ENCODE measurements around the gene PLOD2. TPM values are rescaled to one million over a fixed set of nuclear protein-coding genes. Genes with fewer than 3 reads are reported as not detected.

PLOD2 gene
- 1 to 10 TPM in 1 of 2 donors, not detected in 1; 4.6 TPM for total RNA-seq

GRCh38 chr3:146160964-146161662 is at the start of gene PLOD2:
Gene PLOD2, minus strand, starts transcription at chr3:146161184. Its CDS starts 195 bp downstream, at chr3:146160989.
- H3K36me3 Mint-ChIP-seq, result peaks cover 0 to 15% of the 10 kb centered on the region in 2 donors
- peak; percentile 28 to 82 for ATAC-seq
- peaks cover 0 to 4% of the 10 kb centered on the region in 2 donors for H3K9me3 Mint-ChIP-seq
- DNase-seq (ENCODE audit: low spot score in 2 of 2), result peak in 1 of 2 donors; percentile 39
- H3K27ac Mint-ChIP-seq, result no peak within 1 kb of the TSS

GRCh38 chr3:146209371-146209770 is 48.4 kb upstream of the PLOD2 start:
- Mint-ChIP-seq H3K9me3 (no peaks in the 10 kb centered on the region), H3K27ac (no peak overlapping the region), H3K36me3 (no peaks in the 10 kb centered on the region)
- no peak for DNase-seq (ENCODE audit: low spot score in 2 of 2)
- ATAC-seq, result no peak

DNA sequence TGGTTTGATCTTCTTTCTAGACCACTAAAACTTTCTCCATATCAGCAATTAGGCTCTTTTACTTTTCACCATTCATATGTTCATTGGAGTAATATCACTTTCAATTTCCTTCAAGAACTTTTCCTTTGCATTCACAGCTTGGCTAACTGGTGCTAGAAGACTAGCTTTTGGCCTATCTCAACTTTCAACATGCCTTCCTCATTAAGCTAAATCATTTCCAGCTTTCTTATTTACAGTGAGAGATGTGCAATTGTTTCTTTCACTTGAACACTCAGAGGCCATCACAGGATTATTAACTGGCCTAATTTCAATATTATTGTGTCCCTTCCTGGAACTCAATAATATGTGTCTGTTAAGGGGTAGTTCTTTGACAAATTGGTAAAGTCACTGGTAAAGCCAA is 42.8 kb upstream of the PLOD2 start:
- DNase-seq (ENCODE audit: low spot score in 2 of 2), result no peak
- H3K9me3 Mint-ChIP-seq, result no peaks in the 10 kb centered on the region
- no peak overlapping the region for H3K27ac Mint-ChIP-seq
- H3K36me3 Mint-ChIP-seq, result no peaks in the 10 kb centered on the region
- no peak for ATAC-seq

DNA sequence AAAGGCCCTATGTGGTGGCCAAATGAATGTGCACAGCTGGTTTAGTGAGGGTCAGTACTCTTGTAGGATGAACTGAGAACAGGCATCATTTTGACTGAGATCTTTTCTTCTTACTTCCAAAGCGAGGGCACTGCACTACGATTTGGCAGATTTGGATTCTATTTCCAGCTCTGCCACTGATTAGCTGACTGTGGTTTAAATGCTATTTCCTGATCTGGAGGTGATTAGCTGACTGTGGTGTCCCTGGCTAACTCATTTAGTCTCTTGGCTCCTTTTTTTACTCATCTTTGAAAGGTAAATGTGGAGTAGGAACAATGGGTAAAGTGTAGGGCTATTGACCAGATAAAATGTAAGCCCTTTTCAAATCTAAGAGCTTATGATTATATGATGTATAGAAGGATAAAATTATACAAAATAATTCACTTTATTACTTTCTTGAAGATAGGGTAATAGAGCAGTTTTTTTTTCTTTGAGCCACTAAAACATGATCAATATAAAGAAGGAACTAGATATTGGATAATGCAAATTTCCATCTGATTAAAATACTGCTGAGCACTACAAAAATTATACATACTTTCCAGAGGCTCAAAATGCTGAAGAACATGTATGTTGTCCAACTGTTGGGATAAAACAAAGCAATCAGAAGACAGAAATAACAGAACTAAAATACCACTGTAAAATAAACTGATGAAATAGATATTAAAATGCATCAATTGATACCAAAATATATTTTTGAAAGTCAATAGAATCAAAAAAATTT is 39.7 kb upstream of the PLOD2 start:
- Mint-ChIP-seq H3K36me3 (no peaks in the 10 kb centered on the region), H3K27ac (no peak overlapping the region), H3K9me3 (no peaks in the 10 kb centered on the region)
- DNase-seq (ENCODE audit: low spot score in 2 of 2) (no peak), ATAC-seq (no peak)

GRCh38 chr3:146199762-146200161 is 38.8 kb upstream of the PLOD2 start:
- Mint-ChIP-seq H3K36me3 (no peaks in the 10 kb centered on the region), H3K27ac (no peak overlapping the region), H3K9me3 (no peaks in the 10 kb centered on the region)
- ATAC-seq (no peak), DNase-seq (ENCODE audit: low spot score in 2 of 2) (no peak)

- Mint-ChIP-seq H3K9me3 (no peaks in the 10 kb centered on the region), H3K36me3 (no peaks in the 10 kb centered on the region), H3K27ac (no peak overlapping the region)
- no peak for ATAC-seq
- DNase-seq (ENCODE audit: low spot score in 2 of 2), result no peak
These were observed 35.8 kb upstream of the PLOD2 start for GRCh38 chr3:146196789-146197188.

GRCh38 chr3:146195605-146196004 is 34.6 kb upstream of the PLOD2 start:
- DNase-seq (ENCODE audit: low spot score in 2 of 2) (no peak), ATAC-seq (no peak)
- H3K9me3 Mint-ChIP-seq, result no peaks in the 10 kb centered on the region
- no peaks in the 10 kb centered on the region for H3K36me3 Mint-ChIP-seq
- H3K27ac Mint-ChIP-seq, result no peak overlapping the region

GRCh38 chr3:146195030-146195429 is 34.0 kb upstream of the PLOD2 start:
- Mint-ChIP-seq H3K27ac (no peak overlapping the region), H3K36me3 (no peaks in the 10 kb centered on the region), H3K9me3 (no peaks in the 10 kb centered on the region)
- DNase-seq (ENCODE audit: low spot score in 2 of 2) (no peak), ATAC-seq (no peak)

- Mint-ChIP-seq H3K36me3 (no peaks in the 10 kb centered on the region), H3K27ac (no peak overlapping the region), H3K9me3 (no peaks in the 10 kb centered on the region)
- no peak for DNase-seq (ENCODE audit: low spot score in 2 of 2)
- no peak for ATAC-seq
These were observed 30.1 kb upstream of the PLOD2 start for GRCh38 chr3:146191051-146191450.

DNA sequence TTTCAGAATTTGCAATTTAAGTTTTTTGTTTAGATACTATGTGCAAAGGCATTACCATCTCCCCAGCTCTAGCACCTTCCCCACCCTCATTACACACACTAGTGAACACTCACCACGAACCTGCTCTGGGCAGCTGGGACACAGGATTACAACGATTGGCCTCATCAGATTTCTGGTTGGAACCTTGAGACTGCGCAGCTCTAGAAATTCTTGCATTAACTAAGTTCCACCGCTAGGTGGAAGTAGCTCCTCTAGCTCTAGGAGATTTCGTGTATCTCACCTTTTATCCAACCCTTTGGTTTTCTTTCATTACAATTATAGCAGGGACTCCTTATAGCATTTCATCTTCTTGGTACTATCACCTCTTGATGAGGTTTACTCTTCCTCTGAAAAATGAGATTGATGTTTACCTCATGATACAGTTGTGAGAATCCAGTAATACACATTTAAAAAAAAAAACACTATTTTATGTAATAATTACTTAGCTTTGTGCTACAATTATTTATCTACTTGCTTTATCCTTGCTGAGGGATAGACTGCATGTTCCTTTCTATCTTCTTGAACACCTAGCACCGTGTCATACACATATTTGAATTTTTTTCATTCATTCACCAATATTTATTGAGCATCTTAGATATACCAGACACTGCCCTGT is 28.7 kb upstream of the PLOD2 start:
- DNase-seq (ENCODE audit: low spot score in 2 of 2) (peak in 1 of 2 donors; percentile 4), ATAC-seq (peak; percentile 39 to 76)
- Mint-ChIP-seq H3K36me3 (no peaks in the 10 kb centered on the region), H3K9me3 (no peaks in the 10 kb centered on the region), H3K27ac (no peak overlapping the region)

GRCh38 chr3:146187334-146187950 is 26.5 kb upstream of the PLOD2 start:
- Mint-ChIP-seq H3K9me3 (no peaks in the 10 kb centered on the region), H3K36me3 (no peaks in the 10 kb centered on the region), H3K27ac (no peak overlapping the region)
- DNase-seq (ENCODE audit: low spot score in 2 of 2) (no peak), ATAC-seq (no peak)

DNA sequence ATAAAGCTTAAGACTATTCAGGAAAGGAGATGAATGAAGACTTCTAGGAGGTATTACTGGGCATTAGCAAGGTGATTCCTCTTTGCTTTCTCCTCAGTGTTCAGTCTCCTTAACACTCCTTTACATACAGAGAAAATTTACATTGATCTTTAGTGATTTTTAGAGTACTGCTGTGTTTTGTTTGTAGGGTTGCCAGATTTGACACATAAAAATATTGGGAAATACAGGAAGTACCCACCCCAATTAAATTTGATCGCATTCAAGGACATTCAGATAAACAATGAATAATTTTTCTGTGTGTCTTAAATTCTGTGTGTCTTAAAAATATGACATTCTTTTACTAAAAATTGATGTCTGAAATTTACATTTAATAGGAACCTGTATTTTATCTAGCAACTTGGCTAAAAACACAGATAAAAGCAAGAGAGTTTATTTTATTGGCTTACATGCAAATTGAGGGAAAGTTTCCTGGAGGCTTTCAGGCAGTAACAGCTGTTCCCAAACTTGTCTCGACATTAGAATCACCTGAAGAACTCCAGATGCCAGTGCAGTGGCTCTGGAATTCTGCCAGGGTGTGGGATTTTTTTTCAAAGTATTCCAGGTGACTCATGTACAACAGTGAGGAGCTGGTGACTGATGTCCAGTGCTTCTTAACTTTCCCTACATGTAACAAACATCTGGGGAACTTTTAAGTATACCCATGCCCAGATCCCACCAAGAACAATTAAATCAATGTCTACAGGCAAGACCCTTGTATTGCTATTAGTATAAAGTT is 23.4 kb upstream of the PLOD2 start:
- no peak for ATAC-seq
- Mint-ChIP-seq H3K27ac (no peak overlapping the region), H3K36me3 (no peaks in the 10 kb centered on the region), H3K9me3 (no peaks in the 10 kb centered on the region)
- DNase-seq (ENCODE audit: low spot score in 2 of 2), result no peak

GRCh38 chr3:146181216-146181615 is 20.2 kb upstream of the PLOD2 start:
- ATAC-seq (no peak), DNase-seq (ENCODE audit: low spot score in 2 of 2) (no peak)
- Mint-ChIP-seq H3K27ac (no peak overlapping the region), H3K36me3 (no peaks in the 10 kb centered on the region), H3K9me3 (no peaks in the 10 kb centered on the region)

GRCh38 chr3:146180376-146180775 is 19.4 kb upstream of the PLOD2 start:
- no peaks in the 10 kb centered on the region for H3K36me3 Mint-ChIP-seq
- H3K9me3 Mint-ChIP-seq, result no peaks in the 10 kb centered on the region
- DNase-seq (ENCODE audit: low spot score in 2 of 2) (no peak), ATAC-seq (no peak)
- H3K27ac Mint-ChIP-seq, result no peak overlapping the region

- Mint-ChIP-seq H3K9me3 (peaks cover 0 to under 1% of the 10 kb centered on the region in 2 donors), H3K27ac (no peak overlapping the region), H3K36me3 (no peaks in the 10 kb centered on the region)
- no peak for ATAC-seq
- DNase-seq (ENCODE audit: low spot score in 2 of 2), result no peak
These were observed 17.2 kb upstream of the PLOD2 start for GRCh38 chr3:146178006-146178689.

- no peak for ATAC-seq
- no peak for DNase-seq (ENCODE audit: low spot score in 2 of 2)
- H3K36me3 Mint-ChIP-seq, result no peaks in the 10 kb centered on the region
- no peak overlapping the region for H3K27ac Mint-ChIP-seq
- peaks cover 0 to 3% of the 10 kb centered on the region in 2 donors for H3K9me3 Mint-ChIP-seq
These were observed 16.5 kb upstream of the PLOD2 start for GRCh38 chr3:146177519-146177918.

Data from activated naive CD4-positive, alpha-beta T cell treated with anti-CD3 and anti-CD28 coated beads, Interleukin-2, amount 50 U/mL, for 72 hours (primary cell).